Activated naive CD4-positive, alpha-beta T cell treated with anti-CD3 and anti-CD28 coated beads, Interleukin-2, amount 50 U/mL, for 72 hours (primary cell): ENCODE data around the gene TMEM267. TPM values are rescaled to one million over a fixed set of nuclear protein-coding genes. Genes with fewer than 3 reads are reported as not detected.
"Not testable (repeated sequence)": the region's sequence is repeated elsewhere in the genome, so short reads cannot be mapped to it uniquely, and the experiment has no call there.

ENCODE experiments used
- ATAC-seq, 2 donors: fragments of 150-1000 bp; cut with Tn5 transposase; 2 replicates each; pipeline ENCODE4 v1.10.0; 2021; ENCODE audit warnings: mild to moderate bottlenecking in 2 of 2, moderate library complexity in 2 of 2
- DNase-seq, 2 donors: peaks; one replicate each; pipeline ENCODE4 v3.0.0; 2021 to 2022; ENCODE audit warnings: low spot score in 2 of 2
- H3K27ac Mint-ChIP-seq, 2 donors: one replicate each; pipeline ENCODE4 v1.8.0; 2022; ENCODE audit warnings: mild to moderate bottlenecking in 2 of 2, mixed read lengths in 2 of 2
- H3K36me3 Mint-ChIP-seq, 2 donors: one replicate each; pipeline ENCODE4 v1.8.0; 2022; ENCODE audit warnings: mixed read lengths in 2 of 2
- H3K9me3 Mint-ChIP-seq, 2 donors: one replicate each; pipeline ENCODE4 v1.8.0; 2022; ENCODE audit warnings: mixed read lengths in 2 of 2
- total RNA-seq, 2 donors: library from RNA; stranded (reverse); gene quantifications; one replicate each; pipeline ENCODE4 v1.2.3, GENCODE V29; 2022

TMEM267 gene
- total RNA-seq, 2 donors from 2014 or later = 14.2 to 16.0 TPM

DNA sequence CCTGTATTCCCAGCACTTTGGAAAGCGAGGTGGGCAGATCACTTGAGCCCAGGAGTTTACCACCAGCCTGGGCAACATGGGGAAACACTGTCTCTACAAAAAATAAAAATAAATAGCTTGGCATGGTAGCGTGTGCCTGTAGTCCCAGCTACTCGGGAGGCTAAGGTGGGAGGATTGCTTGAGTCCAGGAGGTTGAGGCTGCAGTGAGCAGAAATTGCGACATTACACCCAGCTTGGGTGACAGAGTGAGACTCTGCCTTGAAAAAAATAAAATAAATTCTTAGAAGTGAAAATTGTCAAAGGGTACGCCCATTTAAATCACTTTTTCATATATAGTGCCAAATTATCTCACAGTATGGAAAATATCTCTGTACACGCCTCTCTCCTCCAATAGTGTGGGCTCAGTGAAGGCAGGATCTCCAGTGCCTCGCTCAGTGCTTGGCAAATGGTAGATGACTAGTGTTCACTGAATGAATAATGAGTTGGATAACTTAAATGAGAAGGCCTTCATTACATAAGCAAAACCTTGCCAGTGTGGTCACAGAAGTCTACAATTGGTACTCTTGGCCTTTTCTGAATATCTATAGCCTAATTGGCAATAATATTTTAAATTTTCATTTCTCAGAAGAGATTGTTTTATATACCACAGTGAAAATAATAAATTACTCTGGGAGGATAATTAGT is 62.1 kb downstream of the TMEM267 start:
- Mint-ChIP-seq H3K27ac (no peak overlapping the region), H3K36me3 (no peaks in the 10 kb centered on the region), H3K9me3 (no peaks in the 10 kb centered on the region)
- ATAC-seq (no peak), DNase-seq (no peak)

- no peak for ATAC-seq
- Mint-ChIP-seq H3K9me3 (no peaks in the 10 kb centered on the region), H3K36me3 (no peaks in the 10 kb centered on the region), H3K27ac (no peak overlapping the region)
- no peak for DNase-seq
Observed at GRCh38 chr5:43420241-43420640, 63.4 kb downstream of the TMEM267 start.

GRCh38 chr5:43418561-43418960 is 65.1 kb downstream of the TMEM267 start:
- H3K27ac Mint-ChIP-seq = no peak overlapping the region
- DNase-seq (no peak), ATAC-seq (no peak)

GRCh38 chr5:43416803-43417394 is 66.8 kb downstream of the TMEM267 start:
- H3K27ac Mint-ChIP-seq = no peak overlapping the region
- no peak for ATAC-seq
- H3K36me3 Mint-ChIP-seq = no peaks in the 10 kb centered on the region
- no peak for DNase-seq
- no peaks in the 10 kb centered on the region for H3K9me3 Mint-ChIP-seq

More at GRCh38 chr5:43418561-43418960, 65.1 kb downstream of the TMEM267 start:
- Mint-ChIP-seq H3K9me3 (no peaks in the 10 kb centered on the region), H3K36me3 (no peaks in the 10 kb centered on the region)

GRCh38 chr5:43415935-43416802 is 67.5 kb downstream of the TMEM267 start:
- ATAC-seq (no peak), DNase-seq (no peak)
- no peaks in the 10 kb centered on the region for H3K9me3 Mint-ChIP-seq
- no peaks in the 10 kb centered on the region for H3K36me3 Mint-ChIP-seq
- H3K27ac Mint-ChIP-seq = no peak overlapping the region

GRCh38 chr5:43413966-43414365 is 69.7 kb downstream of the TMEM267 start:
- H3K27ac Mint-ChIP-seq = no peak overlapping the region
- no peaks in the 10 kb centered on the region for H3K9me3 Mint-ChIP-seq
- ATAC-seq (no peak), DNase-seq (no peak)
- H3K36me3 Mint-ChIP-seq = no peaks in the 10 kb centered on the region

DNA sequence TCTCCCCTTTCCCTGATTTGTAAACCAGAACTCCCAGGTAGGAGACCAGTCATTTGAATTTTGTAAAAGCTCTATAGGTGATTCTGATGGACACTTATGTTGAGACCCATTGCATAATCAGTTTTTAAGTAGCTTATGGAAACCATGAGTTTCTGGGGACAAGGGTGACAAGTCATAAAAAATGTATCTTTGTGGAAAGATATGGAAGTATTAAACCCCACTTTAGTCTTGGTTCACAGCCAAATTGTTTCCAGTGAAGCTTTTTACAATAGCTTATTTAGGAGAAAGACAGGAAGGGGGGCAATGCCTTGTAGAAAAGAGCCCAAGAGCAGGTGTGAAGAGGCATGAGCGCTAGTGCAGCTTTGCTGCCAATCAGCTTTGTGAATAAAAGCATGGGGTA is 71.0 kb downstream of the TMEM267 start:
- Mint-ChIP-seq H3K27ac (no peak overlapping the region), H3K9me3 (no peaks in the 10 kb centered on the region), H3K36me3 (no peaks in the 10 kb centered on the region)
- DNase-seq (no peak), ATAC-seq (no peak)

- Mint-ChIP-seq H3K27ac (no peak within 1 kb of the TSS), H3K36me3 (no peaks in the 10 kb centered on the region), H3K9me3 (no peaks in the 10 kb centered on the region)
- DNase-seq (no peak), ATAC-seq (no peak)
Observed at GRCh38 chr5:43412156-43412555, 71.5 kb downstream of the TMEM267 start, which contains the start of gene CCL28. CCL28 (minus strand) TSS chr5:43412391; CDS start chr5:43412316, 75 bp downstream.

DNA sequence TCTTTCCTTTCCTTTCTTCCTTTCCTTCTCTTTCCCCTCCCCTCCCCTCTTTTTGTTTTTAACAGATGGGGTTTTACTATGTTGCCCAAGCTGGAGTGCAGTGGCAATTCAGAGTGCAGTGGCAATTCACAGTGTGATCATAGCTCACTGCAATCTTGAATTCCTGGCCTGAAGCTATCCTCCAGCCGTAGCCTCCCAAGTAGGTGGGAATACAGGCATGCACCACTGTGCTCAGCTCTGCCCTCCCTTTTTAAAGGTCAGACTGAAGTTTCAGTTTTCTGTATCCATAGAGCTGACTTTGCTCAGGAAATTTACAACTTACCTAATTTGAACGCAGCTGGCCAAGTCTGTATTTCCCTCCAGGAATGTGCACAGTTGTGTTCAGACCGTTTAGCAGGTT is 72.2 kb downstream of the TMEM267 start:
- H3K9me3 Mint-ChIP-seq = no peaks in the 10 kb centered on the region
- ATAC-seq (no peak), DNase-seq (no peak)
- H3K27ac Mint-ChIP-seq = no peak overlapping the region
- peaks cover 5% of the 10 kb centered on the region in 2 donors for H3K36me3 Mint-ChIP-seq

DNA sequence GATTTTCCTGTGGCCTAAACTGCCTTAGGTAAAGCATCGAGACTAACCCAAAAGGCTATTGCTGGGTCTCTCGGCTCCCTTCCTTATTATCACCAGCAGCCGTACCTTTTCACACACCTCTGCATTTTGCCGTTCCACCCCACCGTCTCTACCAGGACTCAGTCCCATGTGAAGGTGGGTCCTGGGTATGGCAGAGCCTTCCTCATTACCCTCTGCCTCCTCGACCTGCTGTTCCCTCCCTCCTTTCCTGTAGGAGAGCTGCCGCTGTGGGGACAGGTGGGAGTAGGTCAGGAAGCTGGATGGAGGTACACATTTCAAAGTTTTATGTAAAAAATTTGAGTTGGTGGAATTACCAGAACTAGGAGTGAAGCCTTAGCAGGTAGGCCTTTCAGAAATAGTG is 73.3 kb downstream of the TMEM267 start:
- DNase-seq (no peak), ATAC-seq (no peak)
- H3K36me3 Mint-ChIP-seq = peaks cover 8 to 10% of the 10 kb centered on the region in 2 donors
- no peak overlapping the region for H3K27ac Mint-ChIP-seq
- peaks cover 2% of the 10 kb centered on the region in 2 donors for H3K9me3 Mint-ChIP-seq

DNA sequence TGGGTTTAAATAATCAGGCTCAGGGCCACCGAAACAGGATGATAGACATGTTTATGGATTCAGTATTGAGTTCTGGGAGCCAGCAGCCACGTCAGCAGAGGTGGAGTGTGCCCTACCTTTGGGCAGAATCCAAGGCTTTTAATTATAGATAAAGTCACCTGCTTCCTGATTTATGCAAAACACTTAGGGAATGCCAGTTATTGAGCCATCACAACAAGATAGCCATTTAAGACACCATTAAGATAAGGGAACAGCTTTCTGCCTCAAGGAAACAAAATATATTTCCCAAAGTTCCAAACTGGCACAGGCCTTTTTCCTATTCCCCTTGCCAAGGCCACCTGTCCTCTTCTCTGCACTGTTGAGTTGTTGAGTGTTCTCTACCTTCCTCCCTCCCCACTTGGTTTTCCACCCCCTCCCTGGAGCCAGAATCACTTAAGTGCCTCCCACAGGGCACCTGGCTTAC is 73.8 kb downstream of the TMEM267 start:
- peaks cover 14 to 16% of the 10 kb centered on the region in 2 donors for H3K36me3 Mint-ChIP-seq
- H3K27ac Mint-ChIP-seq = no peak overlapping the region
- ATAC-seq (no peak), DNase-seq (no peak)
- H3K9me3 Mint-ChIP-seq = peaks cover 7% of the 10 kb centered on the region in 2 donors

GRCh38 chr5:43402524-43403066 is 81.1 kb downstream of the TMEM267 start:
- not testable (repeated sequence) for ATAC-seq, H3K27ac Mint-ChIP-seq, DNase-seq
- peaks cover 18 to 22% of the 10 kb centered on the region in 2 donors for H3K9me3 Mint-ChIP-seq
- peaks cover 49 to 54% of the 10 kb centered on the region in 2 donors for H3K36me3 Mint-ChIP-seq

GRCh38 chr5:43401827-43402226 is 81.8 kb downstream of the TMEM267 start:
- ATAC-seq = no peak

GRCh38 chr5:43400082-43400481 is 83.6 kb downstream of the TMEM267 start:
- H3K36me3 Mint-ChIP-seq = peaks cover 43 to 44% of the 10 kb centered on the region in 2 donors
- no peak for ATAC-seq

More at GRCh38 chr5:43401827-43402226, 81.8 kb downstream of the TMEM267 start:
- H3K9me3 Mint-ChIP-seq = peaks cover 18 to 22% of the 10 kb centered on the region in 2 donors
- no peak overlapping the region for H3K27ac Mint-ChIP-seq
- DNase-seq = no peak
- peaks cover 49 to 52% of the 10 kb centered on the region in 2 donors for H3K36me3 Mint-ChIP-seq

DNA sequence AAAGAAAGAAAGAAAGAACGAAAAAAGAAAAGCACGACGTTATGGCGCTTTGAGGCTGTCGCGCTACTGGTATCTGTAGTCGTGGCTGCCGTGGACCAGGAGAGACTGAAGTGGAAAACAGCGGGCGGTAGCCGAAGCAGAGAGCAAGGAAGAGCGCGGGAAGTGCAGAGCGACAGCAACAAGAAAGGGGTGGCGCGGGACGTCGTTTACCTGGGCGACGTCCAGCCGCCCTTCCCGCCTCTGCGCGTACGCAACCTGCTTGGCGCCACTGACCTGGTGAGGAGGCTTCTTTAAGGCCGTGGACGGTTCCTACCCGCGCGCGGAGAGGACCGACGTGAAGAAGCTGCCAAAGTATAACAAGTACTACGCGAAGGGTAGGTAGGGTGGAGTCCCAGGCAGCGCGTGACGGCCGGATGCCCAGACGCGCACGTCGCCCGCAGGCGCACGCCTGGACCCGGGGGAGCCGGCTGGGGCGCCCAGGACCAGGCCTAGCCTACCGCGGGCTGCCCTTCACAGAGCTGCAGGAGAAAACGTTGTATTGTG is 86.8 kb downstream of the TMEM267 start:
- H3K9me3 Mint-ChIP-seq = peaks cover 0 to 4% of the 10 kb centered on the region in 2 donors
- peak; percentile 73 to 75 for DNase-seq
- peak overlapping the region; percentile 95 to 97 for H3K27ac Mint-ChIP-seq
- peak; percentile 98 to 100 for ATAC-seq
- H3K36me3 Mint-ChIP-seq = peaks cover 16 to 21% of the 10 kb centered on the region in 2 donors

More at GRCh38 chr5:43400082-43400481, 83.6 kb downstream of the TMEM267 start:
- no peak for DNase-seq
- Mint-ChIP-seq H3K9me3 (peaks cover 13 to 17% of the 10 kb centered on the region in 2 donors), H3K27ac (no peak overlapping the region)
